ENCODE data around the gene IL1RN. TPM values are rescaled to one million over a fixed set of nuclear protein-coding genes. Genes with fewer than 3 reads are reported as not detected.

IL1RN gene
- total and polyA plus RNA-seq, 2 of the 13 experiments (the other 11 are each of a cell fraction or from before 2014, with no cell fraction given): 21.2 to 101 TPM

DNA sequence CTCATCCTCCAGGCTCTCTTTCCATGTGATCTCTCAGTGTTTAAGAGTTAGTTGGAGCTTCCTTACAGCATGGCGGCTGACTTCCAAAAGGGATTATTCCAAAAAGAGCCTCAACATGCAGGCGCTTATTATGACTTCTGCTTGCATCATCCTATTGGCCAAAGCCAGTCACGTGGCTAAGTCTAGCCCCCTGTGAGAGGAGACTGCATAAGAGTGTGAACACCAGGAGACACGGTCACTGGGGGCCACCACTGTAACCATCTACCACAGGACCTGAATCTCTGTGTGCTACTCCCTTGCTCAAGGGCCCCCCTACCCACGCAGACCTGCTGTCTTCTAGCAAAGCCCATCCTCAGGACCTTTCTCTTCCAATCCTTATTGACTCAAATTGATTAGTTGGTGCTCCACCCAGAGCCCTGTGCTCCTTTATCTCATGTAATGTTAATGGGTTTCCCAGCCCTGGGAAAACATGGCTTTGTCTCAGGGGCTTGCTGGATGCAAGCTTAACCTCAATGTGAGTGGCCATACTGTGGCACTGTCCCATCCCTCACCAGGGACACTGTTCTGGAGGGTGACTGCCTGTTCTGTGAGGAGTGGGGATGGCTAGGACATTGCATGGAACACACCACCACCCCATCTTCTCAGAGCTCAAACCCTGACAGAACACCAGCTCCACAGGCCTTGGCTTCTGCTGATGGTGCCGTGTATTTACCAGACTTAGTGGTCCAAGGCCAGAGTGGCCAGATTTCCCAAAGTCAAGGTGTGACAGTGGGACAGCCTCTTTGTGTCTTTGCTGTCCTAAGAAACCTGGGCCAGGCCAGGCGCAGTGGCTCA is 4.2 kb downstream of the IL1RN start:
- intact Hi-C loops (cut with micrococcal nuclease; ENCODE audit: unreplicated experiment) (no loop called here), in situ Hi-C loops (cut with HindIII; ENCODE audit: extremely low pct_ligation_motif_present, low pct_unique_long_range_greater_than_20kb) (no loop called here)
- BruUV-seq (replicated peaks): no TSS peak
- 90% methylated on average over 6 of the region's 7 CpGs for WGBS (ENCODE audit: low lambda C conversion rate)
- DNase-seq (ENCODE audit: low spot score): no peak
- ChIA-PET POLR2A (interaction anchor here (0.8 to 1.2 kb wide), 3 partner anchors 17 to 43 kb away, joined by 3 read pairs; no protein-coding TSS in a partner anchor), CTCF (ENCODE audit: low intra/inter-chr PET ratio, low total read pairs) (no interaction called here)
- no peak overlapping the region for H3K4me2 ChIP-seq (ENCODE audit: low read depth, low read length)
- H3K9ac ChIP-seq (ENCODE audit: insufficient read depth, low read depth, low read length): no peak overlapping the region
- no peaks in the 10 kb centered on the region for H4K20me1 ChIP-seq (ENCODE audit: insufficient read depth, low read length)
- no peaks in the 10 kb centered on the region for H3K9me3 ChIP-seq (ENCODE audit: low read length)
- no peak for ATAC-seq
- no peak overlapping the region for H3K4me3 ChIP-seq (replicated peaks in 1 of 3; ENCODE audit: insufficient read depth in 1 of 3, low read depth in 2 of 3, low read length in 3 of 3)
- H3K79me2 ChIP-seq (ENCODE audit: insufficient read depth, low read length): peaks cover 27% of the 10 kb centered on the region
- H3K27me3 ChIP-seq (ENCODE audit: control insufficient read depth in 1 of 2, insufficient read depth in 2 of 2, low read length in 2 of 2): no peaks in the 10 kb centered on the region; a peak in 1 of 5 replicates
- peaks cover 64% of the 10 kb centered on the region for H3K4me1 ChIP-seq (ENCODE audit: insufficient read depth, low read length)
- peak; percentile 19; the same call in 1 of the 2 replicates for TF ChIP-seq TBX2 (CRISPR knock-in tag; IDR thresholded peaks at IDR 0.05; ENCODE audit: borderline replicate concordance)
- no peak for TF ChIP-seq UBTF (CRISPR knock-in tag; IDR thresholded peaks at IDR 0.05)
- peak; percentile 48; the same call in 1 of the 2 replicates for TF ChIP-seq EED (CRISPR knock-in tag; IDR thresholded peaks at IDR 0.05)
- H3K27ac ChIP-seq (ENCODE audit: extremely low read length, insufficient read depth, low read length): no peak overlapping the region
- H2AFZ ChIP-seq (ENCODE audit: low read length): no peak overlapping the region
- peaks cover 21 to 34% of the 10 kb centered on the region in 2 experiments; a peak in 4 of 5 replicates for H3K36me3 ChIP-seq (replicated peaks in 1 of 2; ENCODE audit: control insufficient read depth in 1 of 2, insufficient read depth in 2 of 2, low read length in 2 of 2)
- FAIRE-seq: no peak
